GM18867 (cell line): Measurements from ENCODE around the gene EIF2A.
"Not testable (repeated sequence)": the region's sequence is repeated elsewhere in the genome, so short reads cannot be mapped to it uniquely, and the experiment has no call there.

Source experiments
- ATAC-seq: cut with Tn5 transposase; IDR thresholded peaks from one replicate; pipeline ENCODE4 v1.9.1; 2021; ENCODE audit warnings: mild to moderate bottlenecking, moderate library complexity; ENCODE audit not compliant: unreplicated experiment

The EIF2A gene

GRCh38 chr3:150546226-150547044 is at the start of gene EIF2A, which contains the start of gene SERP1:
Gene EIF2A, plus strand, starts transcription at chr3:150546787. Its CDS starts 16 bp downstream, at chr3:150546803.
Gene SERP1, minus strand, starts transcription at chr3:150546496. Its CDS starts 361 bp downstream, at chr3:150546135.
- ATAC-seq, result peak; percentile 93

- ATAC-seq, result no peak
Observed at GRCh38 chr3:150497956-150498355, 48.6 kb upstream of the EIF2A start.

GRCh38 chr3:150500960-150501359 is 45.6 kb upstream of the EIF2A start:
- ATAC-seq, result not testable (repeated sequence)

GRCh38 chr3:150503402-150504099 is 43.0 kb upstream of the EIF2A start:
- ATAC-seq, result no peak

GRCh38 chr3:150504483-150504882 is 42.1 kb upstream of the EIF2A start:
- no peak for ATAC-seq

GRCh38 chr3:150508401-150508800 is 38.2 kb upstream of the EIF2A start:
- ATAC-seq, result no peak

GRCh38 chr3:150509780-150510179 is 36.8 kb upstream of the EIF2A start:
- no peak for ATAC-seq

GRCh38 chr3:150511122-150511821 is 35.3 kb upstream of the EIF2A start:
- ATAC-seq, result no peak

- no peak for ATAC-seq
Observed at GRCh38 chr3:150515210-150515609, 31.4 kb upstream of the EIF2A start.

- ATAC-seq, result no peak
Observed at GRCh38 chr3:150519026-150519425, 27.6 kb upstream of the EIF2A start.

- no peak for ATAC-seq
Observed at GRCh38 chr3:150520408-150520807, 26.2 kb upstream of the EIF2A start.

GRCh38 chr3:150521463-150521862 is 25.1 kb upstream of the EIF2A start:
- no peak for ATAC-seq

GRCh38 chr3:150523538-150523937 is 23.0 kb upstream of the EIF2A start:
- no peak for ATAC-seq

- ATAC-seq, result no peak
Observed at GRCh38 chr3:150527464-150528255, 18.9 kb upstream of the EIF2A start.

GRCh38 chr3:150528354-150528797 is 18.2 kb upstream of the EIF2A start:
- ATAC-seq, result no peak

GRCh38 chr3:150531775-150532174 is 14.8 kb upstream of the EIF2A start:
- no peak for ATAC-seq

- ATAC-seq, result no peak
Observed at GRCh38 chr3:150535204-150535603, 11.4 kb upstream of the EIF2A start.

GRCh38 chr3:150538324-150539208 is 8.0 kb upstream of the EIF2A start:
- ATAC-seq, result no peak

- no peak for ATAC-seq
Observed at GRCh38 chr3:150540297-150540696, 6.3 kb upstream of the EIF2A start.

- ATAC-seq, result no peak
Observed at GRCh38 chr3:150540991-150541390, 5.6 kb upstream of the EIF2A start.
